Endodermal cell (in vitro differentiated cells): Measurements from ENCODE around the gene PLPP4. TPM values are rescaled to one million over a fixed set of nuclear protein-coding genes. Genes with fewer than 3 reads are reported as not detected.

Experiments used
- DNase-seq: peaks from one replicate; pipeline ENCODE4 v3.0.0-alpha.2; 2017
- H3K27ac ChIP-seq: 2 replicates; pipeline ENCODE4 v1.5.1; 2013; ENCODE audit warnings: mild to moderate bottlenecking, low read depth, low read length, moderate library complexity
- H3K27me3 ChIP-seq: 2 replicates; pipeline ENCODE4 v1.6.1; 2013; ENCODE audit warnings: mild to moderate bottlenecking, low read length, moderate library complexity; ENCODE audit not compliant: insufficient read depth, control insufficient read depth, poor library complexity, severe bottlenecking
- H3K36me3 ChIP-seq: 2 replicates; pipeline ENCODE4 v1.7.0; 2013; ENCODE audit warnings: mild to moderate bottlenecking, low read length, moderate library complexity; ENCODE audit not compliant: control insufficient read depth, insufficient read depth
- H3K4me1 ChIP-seq: one replicate; pipeline ENCODE4 v1.7.0; 2013; ENCODE audit warnings: low read length; ENCODE audit not compliant: control insufficient read depth, insufficient read depth
- H3K4me3 ChIP-seq: 2 replicates; pipeline ENCODE4 v1.5.1; 2013; ENCODE audit warnings: mild to moderate bottlenecking, low read length, moderate library complexity
- H3K9ac ChIP-seq: 2 replicates; pipeline ENCODE4 v1.6.1; 2013; ENCODE audit warnings: mild to moderate bottlenecking, low read length, moderate library complexity; ENCODE audit not compliant: poor library complexity, severe bottlenecking; ENCODE audit errors: extremely low read depth
- H3K9me3 ChIP-seq: 2 replicates; pipeline ENCODE4 v1.6.1; 2013; ENCODE audit warnings: mild to moderate bottlenecking, low read length, moderate library complexity; ENCODE audit not compliant: control insufficient read depth
- H3K27ac Mint-ChIP-seq: 2 replicates; pipeline ENCODE4 v1.8.0; 2020; ENCODE audit warnings: mixed read lengths
- H3K27me3 Mint-ChIP-seq: 2 replicates; pipeline ENCODE4 v1.8.0; 2021; ENCODE audit warnings: mild to moderate bottlenecking, mixed read lengths; ENCODE audit not compliant: insufficient read depth
- H3K36me3 Mint-ChIP-seq: 2 replicates; pipeline ENCODE4 v1.8.0; 2020; ENCODE audit warnings: low read depth, mixed read lengths
- H3K4me1 Mint-ChIP-seq: 2 replicates; pipeline ENCODE4 v1.8.0; 2020; ENCODE audit warnings: mixed read lengths
- H3K4me3 Mint-ChIP-seq: 2 replicates; pipeline ENCODE4 v1.8.0; 2020; ENCODE audit warnings: mild to moderate bottlenecking, moderate library complexity, mixed read lengths
- H3K9me3 Mint-ChIP-seq: 2 replicates; pipeline ENCODE4 v1.8.0; 2020; ENCODE audit warnings: mild to moderate bottlenecking, mixed read lengths
- WGBS, 2 experiments: methylation state at CpG; one replicate each; pipeline versions ENCODE4 v1.1.5 to v1.1.7; 2013; ENCODE audit warnings: missing lambda C conversion rate in 2 of 2, mixed read lengths in 1 of 2; ENCODE audit not compliant: insufficient coverage in 1 of 2, insufficient read length in 1 of 2; 5-methylcytosine and 5-hydroxymethylcytosine counted together
- total RNA-seq, 2 donors: library from RNA; stranded (reverse); fragmentation: NEBNext Ultra II Directional in 1 of 2; extraction: Animal tissue kit (Norgen Biotek cat#: 25700) in 1 of 2; gene quantifications; 2 replicates in 1 of 2; 3 replicates in 1 of 2; pipeline ENCODE4 v1.2.1, GENCODE V29; 2021
- TF ChIP-seq, protein P1 (sequence below): fragments of 200-600 bp; sonication (generic); conservative IDR thresholded peaks from 2 replicates; pipeline ENCODE4 v1.5.0; 2021; ENCODE audit warnings: antibody characterized with exemption, mild to moderate bottlenecking

PLPP4 gene
- total RNA-seq, 2 donors from 2014 or later: 8.7 to 14.4 TPM

DNA sequence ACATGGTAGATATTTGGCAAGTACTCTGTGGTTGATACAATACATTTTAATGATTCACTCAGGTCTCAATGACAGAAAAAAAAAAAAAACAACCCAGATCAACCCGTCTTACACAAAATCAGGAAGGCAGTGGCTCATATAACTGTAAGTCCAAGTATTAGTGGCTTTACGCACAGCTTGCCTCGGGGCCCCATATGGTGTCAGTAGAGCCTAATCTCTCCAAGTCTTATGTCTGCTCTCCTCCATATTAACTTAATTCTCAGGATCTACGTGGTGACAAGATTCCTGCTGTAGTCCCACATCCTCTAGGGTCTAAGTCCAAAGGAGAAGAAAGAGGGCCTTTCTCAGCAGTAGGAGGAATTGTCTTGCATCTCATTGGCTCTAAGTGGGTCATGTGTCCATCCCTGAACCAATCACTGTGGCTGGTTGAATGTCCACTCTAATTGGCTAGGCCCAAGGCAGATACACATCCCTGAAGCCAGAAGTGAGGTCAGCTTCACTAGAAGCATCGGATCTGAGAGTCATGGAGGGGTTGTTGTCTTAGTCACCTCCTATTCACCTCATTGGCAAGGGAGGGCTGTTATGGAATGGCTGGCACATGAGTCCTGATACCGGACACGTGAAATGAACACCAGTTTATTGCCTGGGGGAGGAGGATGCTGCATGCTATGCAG, 20.5 kb upstream of the PLPP4 start:
- peaks cover 3% of the 10 kb centered on the region for H3K9me3 Mint-ChIP-seq

DNA sequence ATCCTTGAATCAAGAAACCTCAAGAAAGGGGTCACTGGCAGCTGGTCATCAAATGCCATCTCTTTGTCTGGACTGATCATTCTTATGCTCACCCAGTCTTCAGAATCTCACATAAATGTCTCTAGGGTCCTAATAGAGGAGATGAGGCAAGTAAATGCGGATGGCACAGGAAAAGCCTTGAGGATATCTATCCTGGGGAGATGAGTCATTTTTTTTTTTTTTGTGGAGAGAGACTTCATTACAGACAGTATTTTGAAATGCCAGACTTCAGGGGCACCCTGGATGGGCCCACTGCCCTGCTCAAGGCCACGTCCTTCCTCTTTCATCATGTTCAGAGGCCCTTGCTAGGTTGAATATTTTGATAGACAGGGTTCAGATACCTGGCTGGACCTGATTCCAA, 19.5 kb upstream of the PLPP4 start:
- no peaks in the 10 kb centered on the region for H3K9me3 ChIP-seq
- no peak overlapping the region for H3K4me3 ChIP-seq
- H3K36me3 ChIP-seq: no peaks in the 10 kb centered on the region
- Mint-ChIP-seq H3K4me3 (no peak overlapping the region), H3K4me1 (peaks cover 9% of the 10 kb centered on the region), H3K9me3 (peaks cover 3% of the 10 kb centered on the region), H3K27me3 (peaks cover 2% of the 10 kb centered on the region), H3K27ac (no peak overlapping the region), H3K36me3 (no peaks in the 10 kb centered on the region)
- H3K27me3 ChIP-seq: no peaks in the 10 kb centered on the region
- WGBS, 2 experiments: 86 to 94% methylated on average over 1 to 2 of the region's 2 CpGs
- no peak overlapping the region for H3K9ac ChIP-seq
- no peak overlapping the region for H3K27ac ChIP-seq
- DNase-seq: no peak
- TF ChIP-seq, protein P1, sequence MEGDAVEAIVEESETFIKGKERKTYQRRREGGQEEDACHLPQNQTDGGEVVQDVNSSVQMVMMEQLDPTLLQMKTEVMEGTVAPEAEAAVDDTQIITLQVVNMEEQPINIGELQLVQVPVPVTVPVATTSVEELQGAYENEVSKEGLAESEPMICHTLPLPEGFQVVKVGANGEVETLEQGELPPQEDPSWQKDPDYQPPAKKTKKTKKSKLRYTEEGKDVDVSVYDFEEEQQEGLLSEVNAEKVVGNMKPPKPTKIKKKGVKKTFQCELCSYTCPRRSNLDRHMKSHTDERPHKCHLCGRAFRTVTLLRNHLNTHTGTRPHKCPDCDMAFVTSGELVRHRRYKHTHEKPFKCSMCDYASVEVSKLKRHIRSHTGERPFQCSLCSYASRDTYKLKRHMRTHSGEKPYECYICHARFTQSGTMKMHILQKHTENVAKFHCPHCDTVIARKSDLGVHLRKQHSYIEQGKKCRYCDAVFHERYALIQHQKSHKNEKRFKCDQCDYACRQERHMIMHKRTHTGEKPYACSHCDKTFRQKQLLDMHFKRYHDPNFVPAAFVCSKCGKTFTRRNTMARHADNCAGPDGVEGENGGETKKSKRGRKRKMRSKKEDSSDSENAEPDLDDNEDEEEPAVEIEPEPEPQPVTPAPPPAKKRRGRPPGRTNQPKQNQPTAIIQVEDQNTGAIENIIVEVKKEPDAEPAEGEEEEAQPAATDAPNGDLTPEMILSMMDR: no peak
- H3K4me1 ChIP-seq: no peaks in the 10 kb centered on the region

More for the DNA sequence above, 20.5 kb upstream of the PLPP4 start:
- Histone ChIP-seq H3K9ac (no peak overlapping the region), H3K9me3 (no peaks in the 10 kb centered on the region), H3K36me3 (no peaks in the 10 kb centered on the region), H3K4me3 (no peak overlapping the region), H3K27ac (no peak overlapping the region), H3K27me3 (no peaks in the 10 kb centered on the region), H3K4me1 (no peaks in the 10 kb centered on the region)
- no peak overlapping the region for H3K27ac Mint-ChIP-seq
- WGBS, 2 experiments: 90 to 92% methylated on average over 6 to 7 of the region's 7 CpGs
- H3K4me3 Mint-ChIP-seq: no peak overlapping the region
- no peaks in the 10 kb centered on the region for H3K36me3 Mint-ChIP-seq
- peaks cover 9% of the 10 kb centered on the region for H3K4me1 Mint-ChIP-seq
- DNase-seq: no peak
- TF ChIP-seq, protein P1: no peak
- peaks cover 2% of the 10 kb centered on the region for H3K27me3 Mint-ChIP-seq

DNA sequence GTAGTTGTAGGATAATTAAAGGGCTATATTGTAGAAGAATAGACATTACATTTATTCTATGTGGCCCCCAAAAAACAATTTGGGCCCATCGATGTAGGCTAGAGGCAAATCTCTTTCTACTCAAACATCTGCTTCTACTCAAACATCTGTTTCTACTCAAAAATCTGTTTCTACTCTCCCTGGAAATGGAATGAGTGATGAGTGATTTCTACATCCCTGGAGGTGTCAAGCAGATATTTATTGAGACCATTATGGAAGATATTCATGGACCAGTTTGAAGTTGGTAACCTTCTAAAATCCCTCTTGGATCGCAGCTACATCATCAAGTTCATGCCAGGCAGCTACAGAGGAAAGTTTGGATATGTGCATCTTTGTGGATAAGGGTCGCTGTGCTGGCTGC, 5.1 kb upstream of the PLPP4 start:
- 86 to 90% methylated on average over 2 to 3 of the region's 3 CpGs for WGBS, 2 experiments
- Mint-ChIP-seq H3K27me3 (peaks cover 57% of the 10 kb centered on the region), H3K27ac (no peak overlapping the region), H3K36me3 (no peaks in the 10 kb centered on the region), H3K9me3 (peaks cover 7% of the 10 kb centered on the region), H3K4me1 (peaks cover 10% of the 10 kb centered on the region), H3K4me3 (no peak overlapping the region)
- Histone ChIP-seq H3K4me3 (no peak overlapping the region), H3K27me3 (peaks cover 26% of the 10 kb centered on the region), H3K27ac (no peak overlapping the region), H3K36me3 (no peaks in the 10 kb centered on the region), H3K9me3 (no peaks in the 10 kb centered on the region), H3K4me1 (peaks cover 10% of the 10 kb centered on the region), H3K9ac (no peak overlapping the region)
- DNase-seq: no peak
- TF ChIP-seq, protein P1: no peak
